Trophoblast cell (in vitro differentiated cells and primary cell): Measurements from ENCODE around the gene SYNGR2.

Source experiments
- DNase-seq, 2 donors: peaks; one replicate each; pipeline ENCODE4 v3.0.0-alpha.2; 2016
- H2AFZ ChIP-seq: 2 replicates; pipeline ENCODE4 v1.6.1; 2013; ENCODE audit warnings: low read length, moderate library complexity, mild to moderate bottlenecking; ENCODE audit not compliant: insufficient read depth, poor library complexity
- H2AK5ac ChIP-seq: 2 replicates; pipeline ENCODE4 v1.6.1; 2013; ENCODE audit warnings: mild to moderate bottlenecking, low read length
- H2BK120ac ChIP-seq: 2 replicates; pipeline ENCODE4 v1.6.1; 2013; ENCODE audit warnings: low read length, mild to moderate bottlenecking, moderate library complexity; ENCODE audit not compliant: insufficient read depth, poor library complexity
- H2BK12ac ChIP-seq: 2 replicates; pipeline ENCODE4 v1.6.1; 2013; ENCODE audit warnings: mild to moderate bottlenecking, low read length, moderate library complexity
- H2BK5ac ChIP-seq: 2 replicates; pipeline ENCODE4 v1.6.1; 2013; ENCODE audit warnings: low read length, low read depth, moderate library complexity, mild to moderate bottlenecking; ENCODE audit not compliant: poor library complexity
- H3K14ac ChIP-seq: 2 replicates; pipeline ENCODE4 v1.6.1; 2013; ENCODE audit warnings: mild to moderate bottlenecking, low read length
- H3K18ac ChIP-seq: 2 replicates; pipeline ENCODE4 v1.6.1; 2013; ENCODE audit warnings: mild to moderate bottlenecking, low read length
- H3K23ac ChIP-seq: 2 replicates; pipeline ENCODE4 v1.6.1; 2013; ENCODE audit warnings: low read length
- H3K27ac ChIP-seq: 2 replicates; pipeline ENCODE4 v1.5.1; 2013; ENCODE audit warnings: low read depth, mild to moderate bottlenecking, inconsistent platforms, low read length, moderate library complexity
- H3K27me3 ChIP-seq: 2 replicates; pipeline ENCODE4 v1.6.1; 2013; ENCODE audit warnings: inconsistent platforms, mild to moderate bottlenecking, low read length, moderate library complexity; ENCODE audit not compliant: insufficient read depth
- H3K36me3 ChIP-seq, 2 experiments: 1 replicate in 1 of 2; 2 replicates in 1 of 2; pipeline ENCODE4 v1.6.1; 2013; ENCODE audit warnings: low read length in 2 of 2, mild to moderate bottlenecking in 2 of 2, moderate library complexity in 1 of 2; ENCODE audit not compliant: insufficient read depth in 2 of 2, control insufficient read depth in 1 of 2
- H3K4ac ChIP-seq: 2 replicates; pipeline ENCODE4 v1.6.1; 2013; ENCODE audit warnings: low read depth, mild to moderate bottlenecking, low read length, moderate library complexity
- H3K4me1 ChIP-seq, 2 experiments: 1 replicate in 1 of 2; 2 replicates in 1 of 2; pipeline ENCODE4 v1.6.1; 2013; ENCODE audit warnings: low read length in 2 of 2, mild to moderate bottlenecking in 2 of 2, moderate library complexity in 1 of 2; ENCODE audit not compliant: insufficient read depth in 2 of 2, control insufficient read depth in 1 of 2
- H3K4me2 ChIP-seq: 2 replicates; pipeline ENCODE4 v1.6.1; 2013; ENCODE audit warnings: inconsistent platforms, mild to moderate bottlenecking, low read length, moderate library complexity
- H3K4me3 ChIP-seq: 2 replicates; pipeline ENCODE4 v1.5.1; 2013; ENCODE audit warnings: mild to moderate bottlenecking, low read depth, low read length, inconsistent platforms
- H3K79me1 ChIP-seq: one replicate; pipeline ENCODE4 v1.6.1; 2013; ENCODE audit warnings: low read length
- H3K79me2 ChIP-seq: 2 replicates; pipeline ENCODE4 v1.6.1; 2013; ENCODE audit warnings: low read length, mild to moderate bottlenecking; ENCODE audit not compliant: control insufficient read depth, insufficient read depth, poor library complexity
- H3K9ac ChIP-seq: 2 replicates; pipeline ENCODE4 v1.6.1; 2013; ENCODE audit warnings: mild to moderate bottlenecking, low read length
- H3K9me3 ChIP-seq: 2 replicates; pipeline ENCODE4 v1.6.1; 2013; ENCODE audit warnings: low read depth, mild to moderate bottlenecking, control low read depth, inconsistent platforms, low read length; ENCODE audit not compliant: insufficient read depth
- H4K12ac ChIP-seq: 2 replicates; pipeline ENCODE4 v1.6.1; 2013; ENCODE audit warnings: low read depth, mild to moderate bottlenecking, low read length, moderate library complexity
- H4K8ac ChIP-seq: 2 replicates; pipeline ENCODE4 v1.6.1; 2013; ENCODE audit warnings: low read depth, mild to moderate bottlenecking, low read length, moderate library complexity
- H4K91ac ChIP-seq: one replicate; pipeline ENCODE4 v1.6.1; 2013; ENCODE audit warnings: low read depth, mild to moderate bottlenecking, low read length, moderate library complexity
- WGBS: extraction: QIAGEN DNeasy Blood & Tissue Kit; methylation state at CpG from one replicate; pipeline ENCODE4 v1.1.7; 2013; ENCODE audit warnings: missing lambda C conversion rate; ENCODE audit not compliant: insufficient read length, insufficient coverage; ENCODE audit errors: extremely low coverage; 5-methylcytosine and 5-hydroxymethylcytosine counted together

Gene SYNGR2

GRCh38 chr17:78121801-78122215 lies 46.6 kb upstream of the SYNGR2 start:
- H4K8ac ChIP-seq: no peak overlapping the region
- no peak overlapping the region for H3K4me3 ChIP-seq
- no peak overlapping the region for H4K12ac ChIP-seq
- no peak for DNase-seq
- no peaks in the 10 kb centered on the region for H3K79me1 ChIP-seq
- H2BK5ac ChIP-seq: no peak overlapping the region
- no peak overlapping the region for H3K4ac ChIP-seq
- no peak overlapping the region for H3K23ac ChIP-seq
- H3K36me3 ChIP-seq: peaks cover 77 to 83% of the 10 kb centered on the region in 2 experiments
- H4K91ac ChIP-seq: no peak overlapping the region
- no CpG with 5 or more reads among the region's 11 CpGs for WGBS
- H3K27ac ChIP-seq: no peak overlapping the region
- H3K27me3 ChIP-seq: no peaks in the 10 kb centered on the region
- no peak overlapping the region for H3K9ac ChIP-seq
- H2BK12ac ChIP-seq: no peak overlapping the region
- peaks cover 0 to 2% of the 10 kb centered on the region in 2 experiments for H3K4me1 ChIP-seq
- no peak overlapping the region for H3K4me2 ChIP-seq
- no peak overlapping the region for H2BK120ac ChIP-seq
- no peak overlapping the region for H2AFZ ChIP-seq
- peaks cover 2% of the 10 kb centered on the region for H3K9me3 ChIP-seq
- no peak overlapping the region for H3K14ac ChIP-seq
- no peak overlapping the region for H3K18ac ChIP-seq
- no peak overlapping the region for H2AK5ac ChIP-seq
- no peaks in the 10 kb centered on the region for H3K79me2 ChIP-seq

DNA sequence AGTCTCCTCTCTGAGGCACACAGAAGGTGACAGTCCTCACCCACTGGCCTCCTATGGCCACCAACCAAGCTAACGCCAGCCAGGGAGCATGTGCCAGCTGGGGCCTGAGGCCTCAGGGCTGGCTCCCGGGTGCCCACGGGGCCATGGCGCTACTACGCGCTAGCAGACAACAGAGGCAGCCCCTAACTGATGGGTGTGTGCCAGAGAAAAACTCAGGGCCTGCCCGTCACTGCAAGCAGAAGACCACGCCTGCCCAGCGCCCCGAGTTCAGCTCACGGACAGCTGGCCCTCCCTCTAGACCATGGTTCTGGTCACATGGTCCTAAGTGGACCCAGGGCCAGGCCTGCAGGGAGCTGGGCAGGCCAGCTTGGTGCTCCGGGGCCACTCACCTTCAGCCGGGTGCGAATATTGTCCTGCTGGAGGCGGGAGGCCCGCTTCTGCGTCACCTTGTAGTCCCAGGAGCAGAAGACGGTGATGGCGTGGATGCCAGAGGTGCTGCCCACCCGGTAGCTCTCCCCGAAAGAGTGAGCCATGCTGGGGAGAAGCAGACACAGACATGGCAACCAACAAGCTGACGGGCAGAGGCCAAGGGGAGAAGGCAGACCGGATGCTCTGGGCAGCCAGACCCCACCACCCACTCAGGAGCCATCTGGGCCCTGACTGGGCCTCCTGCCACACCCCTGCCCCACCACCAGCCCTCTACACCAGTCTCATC lies 46.0 kb upstream of the SYNGR2 start:
- Histone ChIP-seq H3K79me2 (peaks cover under 1% of the 10 kb centered on the region), H2AFZ (no peak overlapping the region), H3K79me1 (peaks cover 4% of the 10 kb centered on the region), H2BK12ac (no peak overlapping the region), H3K18ac (no peak overlapping the region), H4K8ac (no peak overlapping the region), H3K4me3 (no peak overlapping the region), H3K36me3 (peaks cover 74 to 78% of the 10 kb centered on the region in 2 experiments), H3K4me2 (no peak overlapping the region), H3K4me1 (peaks cover 3 to 6% of the 10 kb centered on the region in 2 experiments), H3K9me3 (peaks cover 2% of the 10 kb centered on the region), H4K91ac (no peak overlapping the region), H3K14ac (no peak overlapping the region), H4K12ac (no peak overlapping the region), H3K9ac (no peak overlapping the region), H3K27ac (no peak overlapping the region), H2BK120ac (no peak overlapping the region), H3K27me3 (no peaks in the 10 kb centered on the region), H3K4ac (no peak overlapping the region), H3K23ac (no peak overlapping the region), H2AK5ac (no peak overlapping the region), H2BK5ac (no peak overlapping the region)
- DNase-seq: no peak
- WGBS: no CpG with 5 or more reads among the region's 23 CpGs

DNA sequence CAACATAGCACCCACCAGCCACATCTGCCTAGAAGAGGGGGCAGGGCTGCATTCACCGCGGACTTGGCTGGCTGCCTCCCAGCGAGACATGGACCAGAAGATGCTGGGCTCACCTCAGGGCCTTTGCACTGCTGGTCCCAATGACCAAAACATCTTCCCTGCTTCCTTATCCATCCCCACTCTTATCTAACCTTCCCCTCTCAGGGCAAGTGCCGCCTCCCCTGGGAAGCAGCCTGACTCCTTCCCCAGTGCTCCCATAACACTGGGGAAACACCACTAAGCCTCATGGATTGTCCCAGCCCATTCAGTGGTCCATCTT lies 45.5 kb upstream of the SYNGR2 start:
- Histone ChIP-seq H2AFZ (no peak overlapping the region), H2AK5ac (no peak overlapping the region), H4K8ac (no peak overlapping the region), H3K18ac (no peak overlapping the region), H3K9me3 (peaks cover 2% of the 10 kb centered on the region), H3K27me3 (no peaks in the 10 kb centered on the region), H3K4me2 (no peak overlapping the region), H3K9ac (no peak overlapping the region), H2BK120ac (no peak overlapping the region), H3K4ac (no peak overlapping the region), H3K4me3 (no peak overlapping the region), H3K79me1 (peaks cover 9% of the 10 kb centered on the region), H3K27ac (no peak overlapping the region), H4K91ac (no peak overlapping the region), H4K12ac (no peak overlapping the region), H3K23ac (no peak overlapping the region), H2BK5ac (no peak overlapping the region), H3K14ac (no peak overlapping the region), H3K79me2 (peaks cover 6% of the 10 kb centered on the region), H3K36me3 (peaks cover 69 to 74% of the 10 kb centered on the region in 2 experiments), H3K4me1 (peaks cover 3 to 6% of the 10 kb centered on the region in 2 experiments), H2BK12ac (no peak overlapping the region)
- DNase-seq: no peak
- no CpG with 5 or more reads among the region's 4 CpGs for WGBS

DNA sequence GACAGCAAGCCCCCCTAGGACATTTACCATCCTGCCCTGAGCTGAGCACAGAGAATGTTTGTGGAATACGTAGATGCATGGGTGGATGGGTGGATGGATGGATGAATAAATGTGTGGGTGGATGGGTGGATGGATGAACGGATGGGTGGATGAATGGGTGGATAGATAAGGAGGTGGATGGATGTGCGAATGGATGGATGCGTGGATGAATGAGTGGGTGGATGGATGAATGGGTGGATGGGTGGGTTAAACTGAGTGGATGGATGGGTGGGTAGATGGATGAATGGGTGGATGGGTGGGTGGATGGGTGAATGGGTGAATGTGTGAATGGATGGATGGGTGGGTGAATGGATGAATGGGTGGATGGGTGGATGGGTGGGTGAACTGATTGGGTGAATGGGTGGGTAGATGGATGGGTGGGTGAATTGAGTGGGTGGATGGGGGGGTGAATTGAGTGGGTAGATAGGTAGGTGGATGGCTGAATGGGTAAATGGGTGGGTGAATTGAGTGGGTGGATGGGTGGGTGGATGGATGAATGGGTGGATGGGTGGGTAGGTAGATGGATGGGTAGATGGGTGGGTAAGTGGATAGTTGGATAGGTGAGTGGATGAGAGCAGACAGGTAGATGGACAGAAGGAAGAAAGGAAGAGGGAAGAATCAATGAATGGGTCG lies 45.0 kb upstream of the SYNGR2 start:
- Histone ChIP-seq H3K4ac (no peak overlapping the region), H3K79me1 (peaks cover 12% of the 10 kb centered on the region), H2BK5ac (no peak overlapping the region), H3K9me3 (peaks cover 2% of the 10 kb centered on the region), H3K23ac (no peak overlapping the region), H3K27me3 (no peaks in the 10 kb centered on the region), H3K36me3 (peaks cover 67 to 72% of the 10 kb centered on the region in 2 experiments), H2BK12ac (no peak overlapping the region), H3K4me2 (no peak overlapping the region), H3K4me1 (peaks cover 3 to 6% of the 10 kb centered on the region in 2 experiments), H4K8ac (no peak overlapping the region), H2BK120ac (no peak overlapping the region), H3K18ac (no peak overlapping the region), H3K9ac (no peak overlapping the region), H4K91ac (no peak overlapping the region), H3K14ac (no peak overlapping the region), H3K4me3 (no peak overlapping the region), H2AFZ (no peak overlapping the region), H4K12ac (no peak overlapping the region), H3K27ac (no peak overlapping the region), H3K79me2 (peaks cover 9% of the 10 kb centered on the region), H2AK5ac (no peak overlapping the region)
- DNase-seq: no peak
- 99% methylated on average over 3 of the region's 5 CpGs for WGBS
